Breast epithelium (tissue), 4 donors: Measurements from ENCODE around the gene SMYD1. TPM values are rescaled to one million over a fixed set of nuclear protein-coding genes. Genes with fewer than 3 reads are reported as not detected.
"Not testable (repeated sequence)": the region's sequence is repeated elsewhere in the genome, so short reads cannot be mapped to it uniquely, and the experiment has no call there.

ENCODE experiments used
- DNase-seq, 2 donors: peaks; one replicate each; pipeline ENCODE4 v3.0.0-alpha.2; 2019; ENCODE audit warnings: low spot score in 2 of 2
- H3K27ac ChIP-seq, 2 donors: fragments of 200-600 bp; sonication (generic) in 1 of 2; one replicate each; pipeline ENCODE4 v1.5.1; 2016 to 2019; ENCODE audit warnings: mild to moderate bottlenecking in 1 of 2
- H3K27me3 ChIP-seq, 2 donors: fragments of 200-600 bp; sonication (generic) in 1 of 2; one replicate each; pipeline versions ENCODE4 v1.5.1 to v1.6.0; 2017 to 2019; ENCODE audit warnings: control low read depth in 1 of 2, mild to moderate bottlenecking in 1 of 2
- H3K36me3 ChIP-seq: fragments of 200-600 bp; one replicate; pipeline ENCODE4 v1.5.1; 2019
- H3K4me1 ChIP-seq, 2 donors: fragments of 200-600 bp; sonication (generic); one replicate each; pipeline ENCODE4 v1.5.1; 2016 to 2019; ENCODE audit warnings: control low read depth in 1 of 2
- H3K4me3 ChIP-seq, 3 donors: fragments of 200-600 bp; sonication (generic); 1 replicate in 2 of 3; 2 replicates in 1 of 3; pipeline ENCODE4 v1.5.1; 2016 to 2019; ENCODE audit warnings: mild to moderate bottlenecking in 3 of 3, moderate library complexity in 2 of 3
- H3K9me3 ChIP-seq, 2 donors: fragments of 200-600 bp; sonication (generic) in 1 of 2; one replicate each; pipeline ENCODE4 v1.5.1; 2016 to 2019; ENCODE audit warnings: control low read depth in 1 of 2
- POLR2A ChIP-seq: fragments of 450-650 bp; IDR thresholded peaks from one replicate; pipeline ENCODE4 v1.6.1; 2016; ENCODE audit warnings: antibody characterized with exemption, mild to moderate bottlenecking, moderate library complexity
- POLR2AphosphoS5 ChIP-seq, 3 donors: sonication (generic); formaldehyde crosslinking; IDR thresholded peaks; one replicate each; pipeline ENCODE4 v1.6.1; 2017; ENCODE audit warnings: antibody characterized with exemption in 3 of 3
- intact Hi-C: fragments of 100-400 bp; cut with DNase I; formaldehyde crosslinking; loops from one replicate; pipeline ENCODE4 v1.15.1; 2023; ENCODE audit warnings: low total_unique reads
- total RNA-seq, 3 donors: library from RNA; depleted of rRNA; stranded (reverse); fragments of >200 nt; gene quantifications; one replicate each; pipeline ENCODE4 v1.1.0, GENCODE V29; 2016
- TF ChIP-seq, protein P1 (sequence below), 3 donors: fragments of 450-650 bp; IDR thresholded peaks; one replicate each; pipeline ENCODE4 v1.5.1; 2016 to 2017; ENCODE audit warnings: antibody characterized with exemption in 3 of 3, mild to moderate bottlenecking in 3 of 3, moderate library complexity in 3 of 3

SMYD1 gene
- total RNA-seq, 3 donors from 2014 or later = 0.29 to 3.3 TPM; not detected in 1

DNA sequence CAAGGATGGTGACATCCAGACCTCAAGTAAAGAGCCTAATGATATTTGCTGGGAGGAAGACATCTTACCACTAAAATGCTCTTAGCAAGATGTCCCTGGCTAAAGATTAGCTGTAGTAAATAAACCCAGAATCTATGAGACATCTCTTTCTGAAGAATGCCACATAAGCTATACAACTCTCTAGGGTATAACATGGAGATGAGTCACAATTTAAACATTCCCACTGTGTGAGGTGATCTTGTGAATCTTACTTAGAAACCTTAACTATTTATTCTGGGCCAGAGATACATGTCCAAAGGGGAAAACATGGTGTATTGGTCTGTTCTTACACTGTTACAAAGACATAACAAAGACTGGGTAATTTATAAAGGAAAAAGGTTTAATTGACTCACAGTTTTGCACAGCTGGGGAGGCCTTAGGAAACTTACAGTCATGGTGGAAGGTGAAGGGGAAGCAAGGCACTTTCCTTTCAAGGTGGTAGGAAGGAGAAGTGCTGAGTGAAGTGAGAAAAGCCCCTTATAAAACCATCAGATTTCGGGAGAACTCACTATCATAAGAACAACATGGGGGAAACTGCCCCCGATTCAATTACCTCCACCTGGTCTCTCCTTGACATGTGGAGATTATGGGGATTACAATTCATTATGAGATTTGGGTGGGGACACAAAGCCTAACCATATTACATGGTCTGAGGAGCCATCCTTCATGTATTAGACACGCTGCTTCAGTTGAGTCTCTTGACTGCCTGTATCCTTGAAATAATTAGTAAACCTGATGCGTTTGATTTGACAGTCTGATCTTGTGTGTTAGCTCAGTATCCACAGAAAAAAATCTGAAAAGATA, 29.1 kb upstream of the SMYD1 start:
- H3K4me3 ChIP-seq = no peak overlapping the region
- no peaks in the 10 kb centered on the region for H3K36me3 ChIP-seq
- no peaks in the 10 kb centered on the region for H3K4me1 ChIP-seq
- intact Hi-C loops = no loop called here
- no peak for DNase-seq
- no peak overlapping the region for H3K27ac ChIP-seq
- TF ChIP-seq POLR2A (no peak), POLR2AphosphoS5 (IDR thresholded peaks at IDR 0.05) (no peak)
- TF ChIP-seq, protein P1, sequence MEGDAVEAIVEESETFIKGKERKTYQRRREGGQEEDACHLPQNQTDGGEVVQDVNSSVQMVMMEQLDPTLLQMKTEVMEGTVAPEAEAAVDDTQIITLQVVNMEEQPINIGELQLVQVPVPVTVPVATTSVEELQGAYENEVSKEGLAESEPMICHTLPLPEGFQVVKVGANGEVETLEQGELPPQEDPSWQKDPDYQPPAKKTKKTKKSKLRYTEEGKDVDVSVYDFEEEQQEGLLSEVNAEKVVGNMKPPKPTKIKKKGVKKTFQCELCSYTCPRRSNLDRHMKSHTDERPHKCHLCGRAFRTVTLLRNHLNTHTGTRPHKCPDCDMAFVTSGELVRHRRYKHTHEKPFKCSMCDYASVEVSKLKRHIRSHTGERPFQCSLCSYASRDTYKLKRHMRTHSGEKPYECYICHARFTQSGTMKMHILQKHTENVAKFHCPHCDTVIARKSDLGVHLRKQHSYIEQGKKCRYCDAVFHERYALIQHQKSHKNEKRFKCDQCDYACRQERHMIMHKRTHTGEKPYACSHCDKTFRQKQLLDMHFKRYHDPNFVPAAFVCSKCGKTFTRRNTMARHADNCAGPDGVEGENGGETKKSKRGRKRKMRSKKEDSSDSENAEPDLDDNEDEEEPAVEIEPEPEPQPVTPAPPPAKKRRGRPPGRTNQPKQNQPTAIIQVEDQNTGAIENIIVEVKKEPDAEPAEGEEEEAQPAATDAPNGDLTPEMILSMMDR (IDR thresholded peaks at IDR 0.05) = no peak
- H3K9me3 ChIP-seq = no peaks in the 10 kb centered on the region
- H3K27me3 ChIP-seq = no peaks in the 10 kb centered on the region

DNA sequence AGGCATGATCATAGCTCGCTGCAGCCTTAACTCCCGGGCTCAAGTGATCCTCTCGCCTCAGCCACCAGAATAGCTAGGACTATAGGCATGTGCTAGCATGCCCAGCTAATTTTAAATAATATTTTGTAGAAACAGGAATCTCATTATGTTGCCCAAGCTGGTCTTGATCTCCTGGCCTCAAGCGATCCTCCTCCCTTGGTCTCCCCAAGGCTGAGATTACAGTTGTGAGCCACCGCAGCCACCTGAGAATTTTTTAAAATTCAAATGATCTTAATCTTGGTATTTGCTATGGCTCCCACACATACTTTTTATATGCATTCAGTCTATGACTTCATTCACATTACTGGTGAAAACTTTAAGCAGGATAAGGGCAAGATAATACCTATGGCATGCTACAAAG, 25.1 kb upstream of the SMYD1 start:
- intact Hi-C loops = no loop called here
- Histone ChIP-seq H3K4me3 (no peak overlapping the region), H3K36me3 (no peaks in the 10 kb centered on the region), H3K27me3 (no peaks in the 10 kb centered on the region), H3K9me3 (no peaks in the 10 kb centered on the region), H3K4me1 (no peaks in the 10 kb centered on the region), H3K27ac (no peak overlapping the region)
- TF ChIP-seq POLR2A = no peak
- TF ChIP-seq, protein P1 (IDR thresholded peaks at IDR 0.05) = no peak
- no peak for TF ChIP-seq POLR2AphosphoS5 (IDR thresholded peaks at IDR 0.05)
- no peak for DNase-seq

DNA sequence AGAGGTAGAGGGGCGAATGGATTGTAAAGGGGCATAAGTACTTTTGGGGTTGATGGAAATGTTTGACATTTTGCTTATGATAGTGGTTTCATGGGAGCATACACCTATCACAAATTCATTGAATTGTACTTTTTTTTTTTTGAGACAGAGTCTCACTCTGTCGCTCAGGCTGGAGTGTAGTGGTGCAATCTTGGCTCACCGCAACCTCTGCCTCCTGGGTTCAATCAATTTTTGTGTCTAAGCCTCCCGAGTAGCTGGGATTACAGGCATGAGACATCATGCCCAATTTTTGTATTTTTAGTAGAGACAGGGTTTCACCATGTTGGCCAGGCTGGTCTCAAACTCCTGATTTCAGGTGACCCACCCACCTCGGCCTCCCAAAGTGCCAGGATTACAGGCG, 22.1 kb upstream of the SMYD1 start:
- intact Hi-C loops, H3K27me3 ChIP-seq, H3K9me3 ChIP-seq, H3K4me1 ChIP-seq, H3K36me3 ChIP-seq, H3K27ac ChIP-seq, DNase-seq, H3K4me3 ChIP-seq: not testable (repeated sequence)

DNA sequence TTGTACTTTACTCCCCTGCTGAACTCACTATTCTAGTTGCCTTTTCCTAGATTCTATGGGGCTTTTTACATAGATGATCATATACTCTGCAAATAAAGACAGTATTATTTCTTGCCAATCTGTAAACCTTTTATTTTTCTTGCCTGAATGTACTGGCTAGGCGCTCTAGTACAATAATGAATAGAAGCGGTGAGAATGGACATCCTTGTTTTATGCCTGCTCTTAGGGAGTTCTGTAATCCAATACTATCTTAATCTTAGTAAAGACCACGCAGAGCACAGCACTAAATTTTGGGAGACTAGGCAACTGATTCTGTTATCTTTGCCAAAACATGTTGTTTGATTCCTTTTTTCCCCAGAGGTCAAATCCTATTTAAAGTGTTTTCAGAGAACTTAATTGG, 19.1 kb upstream of the SMYD1 start:
- no peaks in the 10 kb centered on the region for H3K4me1 ChIP-seq
- H3K36me3 ChIP-seq = no peaks in the 10 kb centered on the region
- no peaks in the 10 kb centered on the region for H3K9me3 ChIP-seq
- no peak overlapping the region for H3K27ac ChIP-seq
- TF ChIP-seq, protein P1 (IDR thresholded peaks at IDR 0.05) = no peak
- TF ChIP-seq POLR2A (no peak), POLR2AphosphoS5 (IDR thresholded peaks at IDR 0.05) (no peak)
- no peaks in the 10 kb centered on the region for H3K27me3 ChIP-seq
- no peak for DNase-seq
- no peak overlapping the region for H3K4me3 ChIP-seq
- intact Hi-C loops = no loop called here

DNA sequence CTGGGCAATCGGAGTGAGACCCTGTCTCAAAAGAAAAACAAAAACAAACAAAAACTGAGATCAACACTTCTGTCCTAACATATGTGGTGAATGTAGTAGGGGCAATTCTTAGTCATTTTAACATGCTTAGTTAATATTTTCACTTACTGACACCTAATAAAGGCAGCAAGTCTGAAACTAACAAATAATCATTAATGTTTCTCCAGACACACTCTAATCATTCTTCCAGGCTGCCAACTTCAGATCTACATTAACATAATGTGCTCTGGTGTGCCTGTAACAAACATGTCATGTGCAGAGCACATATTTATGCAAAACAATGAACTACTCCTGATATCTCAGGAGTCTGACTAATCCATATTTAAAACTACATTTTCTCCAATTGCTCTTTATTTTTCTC, 18.0 kb upstream of the SMYD1 start:
- TF ChIP-seq POLR2AphosphoS5 (IDR thresholded peaks at IDR 0.05) (no peak), POLR2A (no peak)
- TF ChIP-seq, protein P1 (IDR thresholded peaks at IDR 0.05) = no peak
- Histone ChIP-seq H3K9me3 (no peaks in the 10 kb centered on the region), H3K4me1 (peaks cover 0 to 4% of the 10 kb centered on the region in 2 donors), H3K27me3 (no peaks in the 10 kb centered on the region), H3K4me3 (no peak overlapping the region), H3K36me3 (no peaks in the 10 kb centered on the region), H3K27ac (no peak overlapping the region)
- intact Hi-C loops = no loop called here
- DNase-seq = no peak
